Purkinje cell (primary cell): Measurements from ENCODE around the gene TNNT1. TPM values are rescaled to one million over a fixed set of nuclear protein-coding genes. Genes with fewer than 3 reads are reported as not detected.

ENCODE experiments used
- polyA plus RNA-seq: library from polyadenylated mRNA; unstranded; fragments of >200 nt; fragmentation: Nextera tagmentation; gene quantifications from 2 replicates; pipeline ENCODE4 v1.2.1, GENCODE V29; 2014

TNNT1 gene, protein sequence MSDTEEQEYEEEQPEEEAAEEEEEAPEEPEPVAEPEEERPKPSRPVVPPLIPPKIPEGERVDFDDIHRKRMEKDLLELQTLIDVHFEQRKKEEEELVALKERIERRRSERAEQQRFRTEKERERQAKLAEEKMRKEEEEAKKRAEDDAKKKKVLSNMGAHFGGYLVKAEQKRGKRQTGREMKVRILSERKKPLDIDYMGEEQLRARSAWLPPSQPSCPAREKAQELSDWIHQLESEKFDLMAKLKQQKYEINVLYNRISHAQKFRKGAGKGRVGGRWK
- 84.0 and 98.2 TPM in 2 replicates for polyA plus RNA-seq

DNA sequence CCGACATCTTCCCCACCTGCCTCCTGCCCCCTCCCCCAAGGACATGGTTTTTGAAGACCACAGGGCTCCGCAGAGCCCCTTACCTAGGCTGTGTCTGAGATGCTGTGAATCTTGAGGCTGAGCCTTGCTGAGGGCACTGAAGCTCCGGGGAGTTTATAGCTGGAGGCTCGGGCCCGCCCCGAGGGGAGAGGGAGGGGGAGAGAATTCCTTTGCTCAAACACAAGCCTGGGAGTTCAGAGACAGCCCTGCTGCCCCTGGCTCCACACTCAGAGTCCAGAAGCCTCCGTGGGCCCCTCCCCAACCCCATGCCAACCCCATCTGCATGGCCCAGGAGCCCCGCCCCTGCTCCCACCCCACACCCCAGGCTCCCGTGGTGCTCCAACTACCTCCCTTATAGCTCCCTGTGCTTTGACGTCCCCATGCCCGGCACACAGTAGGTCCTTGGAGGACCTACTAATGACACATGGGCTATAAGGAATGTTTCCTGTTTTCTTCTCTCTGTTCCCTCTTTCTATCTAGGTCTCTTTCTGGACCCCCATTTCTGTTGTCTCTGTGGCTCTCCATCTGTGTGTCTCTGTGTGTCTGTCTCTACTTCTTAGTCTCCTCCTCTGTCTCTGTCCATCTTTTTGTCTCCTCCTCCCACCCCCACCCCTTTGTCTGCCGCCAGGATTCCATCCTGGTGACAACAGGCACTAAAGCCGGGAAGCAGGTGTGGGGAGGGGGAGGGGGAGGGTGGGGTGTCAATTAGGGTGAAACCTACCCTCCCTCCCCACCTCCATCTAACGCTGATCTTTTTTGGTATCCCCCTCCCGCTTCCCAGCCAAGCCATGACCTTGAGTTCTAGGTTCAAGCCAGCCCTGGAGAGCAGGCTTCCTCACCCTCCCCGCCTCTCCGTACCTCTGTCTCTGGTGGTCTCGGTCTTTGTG is at the start of gene TNNT1:
Gene TNNT1, minus strand, starts transcription at position 129 of the 926 bp plus-strand sequence. CDS start 2,049 bp downstream, outside the sequence.

DNA sequence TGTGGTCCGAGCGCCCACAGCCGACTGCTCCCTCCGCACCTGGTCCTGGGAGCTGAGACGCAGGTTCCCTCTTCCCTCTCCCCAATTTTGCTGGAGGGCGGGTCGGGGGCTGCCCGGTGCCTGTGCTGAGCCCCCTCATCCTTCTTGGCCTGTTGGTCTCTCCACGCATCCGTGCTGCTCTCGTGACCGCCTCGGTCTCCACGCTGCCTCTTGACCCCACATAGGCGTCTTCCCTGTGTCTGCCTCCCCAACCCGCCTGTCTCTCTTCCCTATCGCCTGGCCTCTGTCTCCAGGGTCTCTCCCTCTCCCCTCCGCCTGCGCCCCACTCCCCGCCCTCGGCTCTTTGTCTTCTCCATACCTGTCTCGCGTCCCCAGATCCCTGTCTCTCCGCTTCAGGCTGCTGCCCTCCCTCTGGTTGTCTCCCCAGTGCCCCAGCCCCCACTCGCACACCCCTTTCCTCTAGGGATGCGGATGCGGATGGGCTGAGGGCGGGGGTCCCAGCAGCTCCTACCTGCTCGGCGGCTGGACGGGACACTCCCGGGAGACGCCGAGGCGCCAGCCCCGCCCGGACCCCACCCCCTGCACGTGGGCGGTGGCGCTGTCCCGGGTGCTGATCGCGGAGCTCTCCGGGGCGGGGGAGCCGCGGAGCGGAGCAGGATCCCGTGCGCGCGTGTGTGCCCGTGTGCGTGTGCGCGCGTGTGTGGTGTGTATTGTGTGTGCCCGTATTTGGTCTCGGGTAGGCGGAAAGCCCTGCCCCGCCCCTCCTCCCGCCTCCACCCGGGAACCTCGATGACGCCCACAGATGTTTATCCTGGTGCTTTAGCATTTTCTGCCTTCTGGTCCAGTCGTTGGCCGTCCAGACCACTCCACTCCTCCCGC is 30.8 kb upstream of the TNNT1 start, which contains the start of gene SYT5:
Gene SYT5, minus strand, starts transcription at position 684 of the 879 bp plus-strand sequence. CDS start 1,248 bp downstream, outside the sequence.

DNA sequence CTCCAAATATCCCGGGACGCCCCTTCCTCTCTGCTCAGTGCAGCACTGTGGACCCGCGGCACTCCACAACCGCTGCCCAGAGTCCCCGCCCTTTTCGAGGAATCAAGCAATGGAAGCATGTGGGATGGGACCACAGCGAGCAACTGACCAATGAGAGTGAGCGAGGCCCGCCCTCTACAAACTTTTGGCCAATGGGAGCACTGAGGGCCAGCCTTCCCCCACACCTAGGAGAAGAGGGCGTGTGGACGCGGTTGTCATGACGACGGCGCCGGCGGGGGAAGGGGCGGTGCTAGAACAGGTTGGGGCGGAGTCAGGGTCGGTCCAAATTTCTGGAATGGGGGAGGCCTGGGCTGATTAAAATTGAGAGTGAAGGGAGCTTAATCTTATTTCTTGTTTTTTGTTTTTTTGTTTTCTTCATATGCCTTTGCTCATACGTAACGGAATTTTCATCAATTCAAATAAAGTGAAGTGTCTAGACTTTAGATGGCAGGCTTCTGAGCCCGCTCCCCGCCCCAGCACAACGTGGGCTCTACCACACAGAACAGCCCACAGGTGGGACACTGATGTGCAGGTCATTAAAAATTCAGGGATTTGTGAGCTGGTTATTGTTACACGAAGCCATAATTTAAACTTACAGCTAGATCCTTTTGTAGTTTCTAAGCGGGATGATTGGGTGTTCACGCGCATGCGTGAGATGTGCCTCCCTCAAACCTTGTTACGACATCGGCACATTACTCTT is 17.7 kb upstream of the TNNT1 start, which contains the start of gene DNAAF3:
Gene DNAAF3, minus strand, starts transcription at position 84 of the 739 bp plus-strand sequence. CDS start 200 bp downstream, outside the sequence.

DNA sequence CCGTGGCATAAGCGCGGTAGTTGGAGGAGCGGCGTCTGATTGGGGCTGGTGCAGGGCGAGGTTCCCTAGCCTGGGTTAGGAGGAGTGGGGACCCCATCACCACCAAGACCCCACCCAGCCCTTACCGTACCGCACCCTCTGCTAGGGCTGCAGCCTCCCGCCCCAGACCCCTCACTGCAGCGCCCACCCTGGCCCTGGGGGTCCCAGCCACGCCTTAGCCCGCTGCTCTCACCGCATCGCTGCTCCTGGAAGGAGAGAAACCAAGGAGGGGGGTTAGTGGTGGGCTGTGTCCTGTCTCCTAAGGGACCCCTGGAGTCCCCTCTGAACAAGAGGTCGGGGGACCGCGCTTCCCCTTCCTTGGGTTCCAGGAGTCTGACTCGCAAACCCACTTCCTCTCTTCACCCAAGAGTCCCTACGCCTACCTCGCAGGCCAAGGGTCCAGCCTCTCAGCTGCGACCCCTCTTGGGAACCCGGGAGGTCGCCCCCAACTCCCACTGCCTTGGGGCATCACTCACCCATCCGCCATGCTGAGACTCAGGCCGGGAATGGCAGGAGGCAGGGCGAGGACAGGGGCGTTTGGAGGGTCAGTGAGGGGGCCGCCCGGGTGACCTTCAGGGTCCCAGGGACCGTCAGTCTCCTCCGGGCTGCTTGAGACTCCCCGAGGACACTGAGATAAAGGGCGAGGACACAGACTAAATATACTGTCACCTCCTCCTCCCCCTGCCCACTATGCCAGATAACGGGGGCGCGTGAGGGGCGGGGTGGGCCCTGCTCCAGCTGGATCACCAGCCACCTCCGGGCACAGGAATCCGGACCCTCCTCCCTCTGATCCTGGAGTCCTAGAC is 8.3 kb upstream of the TNNT1 start, which contains the start of gene TNNI3:
Gene TNNI3, minus strand, starts transcription at position 669 of the 845 bp plus-strand sequence. Its CDS starts 143 bp downstream, at position 526.

DNA sequence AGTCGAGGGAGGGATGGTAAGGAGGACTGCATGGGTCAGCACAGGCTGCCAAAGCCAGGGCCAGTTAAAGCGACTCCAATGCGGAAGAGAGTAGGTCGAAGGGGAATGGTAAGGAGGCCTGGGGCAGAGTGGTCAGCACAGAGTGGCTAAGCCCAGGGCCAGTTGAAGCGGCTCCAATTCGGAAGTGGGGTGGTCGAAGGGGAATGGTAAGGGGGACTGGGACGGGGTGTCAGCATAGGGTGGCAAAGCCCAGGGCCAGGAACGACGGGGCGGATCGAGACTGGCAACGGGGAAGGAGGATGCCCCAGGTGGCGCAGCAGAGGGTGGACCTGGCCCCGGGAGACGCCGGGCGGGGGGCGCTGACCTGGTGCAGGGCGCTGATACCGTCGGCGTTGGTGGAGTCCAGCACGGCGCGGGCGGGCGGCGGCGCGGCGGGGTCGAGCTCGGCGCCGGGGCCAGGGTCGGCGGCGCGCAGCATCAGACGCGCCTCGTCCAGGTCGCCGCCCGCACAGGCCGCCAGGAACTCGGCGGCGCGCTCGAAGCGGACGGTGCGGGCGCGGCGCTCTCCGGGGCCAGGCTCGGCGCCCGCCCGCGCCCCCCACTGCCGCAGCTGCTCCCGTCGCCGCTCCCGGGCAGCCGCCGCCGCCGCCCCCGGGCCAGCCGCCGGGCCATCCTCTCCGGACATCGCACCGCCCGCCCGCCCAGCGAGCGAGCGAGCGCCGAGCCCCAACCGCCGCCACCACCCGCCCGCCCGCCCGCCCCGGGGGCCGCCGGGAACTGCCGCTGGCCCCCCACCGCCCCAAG is 31.9 kb downstream of the TNNT1 start, which contains the start of gene PPP1R12C:
Gene PPP1R12C, minus strand, starts transcription at position 779 of the 804 bp plus-strand sequence. Its CDS starts 94 bp downstream, at position 685.

Other genes starting within 250 kb of the TNNT1 start
- gene NCR1, start 243.1 kb downstream of the TNNT1 start, polyA plus RNA-seq = not detected in 2 replicates
- gene NLRP7, start 201.7 kb downstream of the TNNT1 start, polyA plus RNA-seq = not detected in 2 replicates
- gene NLRP2, start 182.8 kb downstream of the TNNT1 start, polyA plus RNA-seq = 0.27 TPM in 1 of 2 replicates, not detected in the other
- 0.60 and 1.1 TPM in 2 replicates for gene GP6, start 110.9 kb downstream of the TNNT1 start, polyA plus RNA-seq
- 3.8 and 5.6 TPM in 2 replicates for gene RDH13, start 86.1 kb downstream of the TNNT1 start, polyA plus RNA-seq
- 3.7 TPM in 1 of 2 replicates, not detected in the other for gene EPS8L1, start 73.3 kb downstream of the TNNT1 start, polyA plus RNA-seq
- 7.8 and 8.1 TPM in 2 replicates for gene PPP1R12C, start 31.6 kb downstream of the TNNT1 start, polyA plus RNA-seq
- not detected in 2 replicates for gene TNNI3, start 8.5 kb upstream of the TNNT1 start, polyA plus RNA-seq
- gene DNAAF3, start 17.4 kb upstream of the TNNT1 start, polyA plus RNA-seq = 0.99 TPM in 1 of 2 replicates, not detected in the other
- 2.6 and 7.5 TPM in 2 replicates for gene SYT5, start 31.1 kb upstream of the TNNT1 start, polyA plus RNA-seq
- gene PTPRH, start 60.3 kb upstream of the TNNT1 start, polyA plus RNA-seq = 1.0 TPM in 1 of 2 replicates, not detected in the other
- 0.27 and 1.3 TPM in 2 replicates for gene TMEM86B, start 79.6 kb upstream of the TNNT1 start, polyA plus RNA-seq
- gene PPP6R1, start 109.8 kb upstream of the TNNT1 start, polyA plus RNA-seq = 1.3 and 2.7 TPM in 2 replicates
- 5.9 and 10.4 TPM in 2 replicates for gene HSPBP1, start 130.9 kb upstream of the TNNT1 start, polyA plus RNA-seq
- 0.44 and 2.8 TPM in 2 replicates for gene BRSK1, start 134.8 kb upstream of the TNNT1 start, polyA plus RNA-seq
- gene TMEM150B, start 176.1 kb upstream of the TNNT1 start, polyA plus RNA-seq = not detected in 2 replicates
- gene KMT5C, start 190.7 kb upstream of the TNNT1 start, polyA plus RNA-seq = 0.77 TPM in 1 of 2 replicates, not detected in the other
- gene COX6B2, start 205.5 kb upstream of the TNNT1 start, polyA plus RNA-seq = not detected in 2 replicates
- not detected in 2 replicates for gene GARIN5B, start 214.1 kb upstream of the TNNT1 start, polyA plus RNA-seq
- not detected in 2 replicates for gene IL11, start 221.3 kb upstream of the TNNT1 start, polyA plus RNA-seq
- gene TMEM190, start 227.6 kb upstream of the TNNT1 start, polyA plus RNA-seq = not detected in 2 replicates
- not detected in 2 replicates for gene TMEM238, start 235.1 kb upstream of the TNNT1 start, polyA plus RNA-seq
- gene RPL28, start 236.7 kb upstream of the TNNT1 start, polyA plus RNA-seq = 339 and 376 TPM in 2 replicates